Glutamatergic neuron (in vitro differentiated cells): ENCODE measurements around the gene FAM111A. TPM values are rescaled to one million over a fixed set of nuclear protein-coding genes. Genes with fewer than 3 reads are reported as not detected.

Source experiments
- DNase-seq: peaks from one replicate; pipeline ENCODE4 v3.0.0; 2022
- H3K27ac Mint-ChIP-seq: one replicate; pipeline ENCODE4 v1.8.0; 2020; ENCODE audit warnings: mild to moderate bottlenecking, mixed read lengths, inconsistent platforms; ENCODE audit not compliant: unreplicated experiment
- H3K27me3 Mint-ChIP-seq: one replicate; pipeline ENCODE4 v1.8.0; 2020; ENCODE audit warnings: mild to moderate bottlenecking, moderate library complexity, mixed read lengths, inconsistent platforms; ENCODE audit not compliant: unreplicated experiment
- H3K36me3 Mint-ChIP-seq: one replicate; pipeline ENCODE4 v1.8.0; 2020; ENCODE audit warnings: mild to moderate bottlenecking, mixed read lengths, inconsistent platforms; ENCODE audit not compliant: unreplicated experiment
- H3K4me1 Mint-ChIP-seq: one replicate; pipeline ENCODE4 v1.8.0; 2020; ENCODE audit warnings: mild to moderate bottlenecking, low read depth, mixed read lengths, inconsistent platforms; ENCODE audit not compliant: unreplicated experiment
- H3K4me3 Mint-ChIP-seq: one replicate; pipeline ENCODE4 v1.8.0; 2020; ENCODE audit warnings: mild to moderate bottlenecking, mixed read lengths, inconsistent platforms; ENCODE audit not compliant: unreplicated experiment
- H3K9me3 Mint-ChIP-seq: one replicate; pipeline ENCODE4 v1.8.0; 2020; ENCODE audit warnings: mild to moderate bottlenecking, moderate library complexity, mixed read lengths, inconsistent platforms; ENCODE audit not compliant: unreplicated experiment
- CTCF ChIP-seq: fragments of 200-600 bp; sonication (generic); IDR thresholded peaks from one replicate; pipeline ENCODE4 v1.5.0; 2021; ENCODE audit not compliant: partially characterized antibody, unreplicated experiment
- total RNA-seq: library from RNA; stranded (reverse); fragmentation: NEBNext Ultra II Directional; extraction: Animal tissue kit (Norgen Biotek cat#: 25700); gene quantifications from one replicate; pipeline ENCODE4 v1.2.1, GENCODE V29; 2021; ENCODE audit not compliant: unreplicated experiment

The FAM111A gene
- total RNA-seq, 1 donor from 2014 or later = 3.1 TPM

- DNase-seq = no peak
- no peak for TF ChIP-seq CTCF
- Mint-ChIP-seq H3K36me3 (no peaks in the 10 kb centered on the region), H3K4me3 (no peak overlapping the region), H3K9me3 (no peaks in the 10 kb centered on the region), H3K27me3 (peaks cover 3% of the 10 kb centered on the region), H3K27ac (no peak overlapping the region), H3K4me1 (peaks cover 3% of the 10 kb centered on the region)
Observed at GRCh38 chr11:59188954-59189353, 46.3 kb downstream of the FAM111A start.

- peaks cover 3% of the 10 kb centered on the region for H3K27me3 Mint-ChIP-seq
- H3K4me1 Mint-ChIP-seq = peaks cover 3% of the 10 kb centered on the region
- H3K4me3 Mint-ChIP-seq = no peak overlapping the region
- no peaks in the 10 kb centered on the region for H3K9me3 Mint-ChIP-seq
- DNase-seq = no peak
- no peak overlapping the region for H3K27ac Mint-ChIP-seq
- TF ChIP-seq CTCF = no peak
- no peaks in the 10 kb centered on the region for H3K36me3 Mint-ChIP-seq
Observed at GRCh38 chr11:59189986-59190385, 47.3 kb downstream of the FAM111A start.

- H3K36me3 Mint-ChIP-seq = no peaks in the 10 kb centered on the region
- no peaks in the 10 kb centered on the region for H3K9me3 Mint-ChIP-seq
- H3K4me1 Mint-ChIP-seq = peaks cover 3% of the 10 kb centered on the region
- DNase-seq = no peak
- no peak for TF ChIP-seq CTCF
- H3K4me3 Mint-ChIP-seq = no peak overlapping the region
- no peaks in the 10 kb centered on the region for H3K27me3 Mint-ChIP-seq
- H3K27ac Mint-ChIP-seq = no peak overlapping the region
Observed at GRCh38 chr11:59191095-59191494, 48.4 kb downstream of the FAM111A start.

- Mint-ChIP-seq H3K27ac (no peak overlapping the region), H3K4me1 (peaks cover 3% of the 10 kb centered on the region)
Observed at GRCh38 chr11:59191890-59192289, 49.2 kb downstream of the FAM111A start.

More at GRCh38 chr11:59191890-59192289, 49.2 kb downstream of the FAM111A start:
- Mint-ChIP-seq H3K27me3 (no peaks in the 10 kb centered on the region), H3K36me3 (no peaks in the 10 kb centered on the region), H3K4me3 (no peak overlapping the region), H3K9me3 (no peaks in the 10 kb centered on the region)
- no peak for DNase-seq
- TF ChIP-seq CTCF = no peak
